Measurements from ENCODE around the gene DDX52.
"Not testable (repeated sequence)": the region's sequence is repeated elsewhere in the genome, so short reads cannot be mapped to it uniquely, and the experiment has no call there.

DNA sequence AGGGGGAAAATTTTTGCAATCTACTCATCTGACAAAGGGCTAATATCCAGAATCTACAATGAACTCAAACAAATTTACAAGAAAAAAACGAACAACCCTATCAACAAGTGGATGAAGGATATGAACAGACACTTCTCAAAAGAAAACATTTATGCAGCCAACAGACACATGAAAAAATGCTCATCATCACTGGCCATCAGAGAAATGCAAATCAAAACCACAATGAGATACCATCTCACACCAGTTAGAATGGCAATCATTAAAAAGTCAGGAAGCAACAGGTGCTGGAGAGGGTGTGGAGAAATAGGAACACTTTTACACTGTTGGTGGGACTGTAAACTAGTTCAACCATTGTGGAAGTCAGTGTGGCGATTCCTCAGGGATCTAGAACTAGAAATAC is 36.7 kb upstream of the DDX52 start:
- TF ChIP-seq, protein P1, sequence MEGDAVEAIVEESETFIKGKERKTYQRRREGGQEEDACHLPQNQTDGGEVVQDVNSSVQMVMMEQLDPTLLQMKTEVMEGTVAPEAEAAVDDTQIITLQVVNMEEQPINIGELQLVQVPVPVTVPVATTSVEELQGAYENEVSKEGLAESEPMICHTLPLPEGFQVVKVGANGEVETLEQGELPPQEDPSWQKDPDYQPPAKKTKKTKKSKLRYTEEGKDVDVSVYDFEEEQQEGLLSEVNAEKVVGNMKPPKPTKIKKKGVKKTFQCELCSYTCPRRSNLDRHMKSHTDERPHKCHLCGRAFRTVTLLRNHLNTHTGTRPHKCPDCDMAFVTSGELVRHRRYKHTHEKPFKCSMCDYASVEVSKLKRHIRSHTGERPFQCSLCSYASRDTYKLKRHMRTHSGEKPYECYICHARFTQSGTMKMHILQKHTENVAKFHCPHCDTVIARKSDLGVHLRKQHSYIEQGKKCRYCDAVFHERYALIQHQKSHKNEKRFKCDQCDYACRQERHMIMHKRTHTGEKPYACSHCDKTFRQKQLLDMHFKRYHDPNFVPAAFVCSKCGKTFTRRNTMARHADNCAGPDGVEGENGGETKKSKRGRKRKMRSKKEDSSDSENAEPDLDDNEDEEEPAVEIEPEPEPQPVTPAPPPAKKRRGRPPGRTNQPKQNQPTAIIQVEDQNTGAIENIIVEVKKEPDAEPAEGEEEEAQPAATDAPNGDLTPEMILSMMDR (IDR thresholded peaks at IDR 0.05; ENCODE audit: low read length), result not testable (repeated sequence)
- not testable (repeated sequence) for TF ChIP-seq EZH2 (IDR thresholded peaks at IDR 0.05; ENCODE audit: borderline replicate concordance, low read length)

Measured in OCI-LY1 (cell line).